ENCODE data around the gene ITGB2. TPM values are rescaled to one million over a fixed set of nuclear protein-coding genes. Genes with fewer than 3 reads are reported as not detected.
"Not testable (repeated sequence)": the region's sequence is repeated elsewhere in the genome, so short reads cannot be mapped to it uniquely, and the experiment has no call there.

ITGB2 gene
- total and polyA plus RNA-seq, 11 donors, result 6.1 to 253 (median 20.6) TPM

- TF ChIP-seq POLR2A (IDR thresholded peaks at IDR 0.05), result no peak
- no peak for TF ChIP-seq CTCF (IDR thresholded peaks at IDR 0.05)
- intact Hi-C loops (cut with DNase I), result loop anchor here in 7 of 10 donors (2.0 to 10.0 kb wide), 7 partner anchors 38 to 418 kb away; partner anchors contain the start of genes UBE2G2 (in 6 of the 7) and PTTG1IP (in 1 of the 7)
- Histone ChIP-seq H3K4me3 (peak overlapping the region in 1 of 12 donors; percentile 63), H3K27ac (peak overlapping the region in 2 of 12 donors; percentile 26 to 93), H3K36me3 (no peaks in the 10 kb centered on the region), H3K4me1 (peaks cover 0 to 74% (median 23%) of the 10 kb centered on the region in 12 donors), H3K9me3 (no peaks in the 10 kb centered on the region), H3K27me3 (peaks cover 16 to 61% (median 30%) of the 10 kb centered on the region in 9 donors)
- 39 to 53% (median 41%) methylated on average over 12 of the region's 12 CpGs for WGBS, 4 donors
- ATAC-seq (no peak), DNase-seq (peak in 1 of 5 donors; percentile 82)
These were observed 9.9 kb upstream of the ITGB2 start for GRCh38 chr21:44930543-44930981.

GRCh38 chr21:44929799-44930542 lies 9.3 kb upstream of the ITGB2 start:
- no peak overlapping the region for H3K4me3 ChIP-seq
- peaks cover 16 to 59% (median 30%) of the 10 kb centered on the region in 9 donors for H3K27me3 ChIP-seq
- H3K4me1 ChIP-seq, result peaks cover 0 to 79% (median 23%) of the 10 kb centered on the region in 12 donors
- no peak for TF ChIP-seq POLR2A (IDR thresholded peaks at IDR 0.05)
- no peak for TF ChIP-seq CTCF (IDR thresholded peaks at IDR 0.05)
- 60 to 66% (median 63%) methylated on average over 9 of the region's 9 CpGs for WGBS, 4 donors
- H3K27ac ChIP-seq, result peak overlapping the region in 1 of 12 donors; percentile 93
- H3K36me3 ChIP-seq, result no peaks in the 10 kb centered on the region
- no peaks in the 10 kb centered on the region for H3K9me3 ChIP-seq
- intact Hi-C loops (cut with DNase I), result loop anchor here in 9 of 10 donors (2.0 to 10.0 kb wide), 7 partner anchors 37 to 418 kb away; partner anchors contain the start of genes UBE2G2 (in 6 of the 9) and PTTG1IP (in 1 of the 9)
- DNase-seq (peak in 1 of 5 donors; percentile 20), ATAC-seq (no peak)

GRCh38 chr21:44929242-44929798 lies 8.6 kb upstream of the ITGB2 start:
- Histone ChIP-seq H3K4me1 (peaks cover 0 to 85% (median 24%) of the 10 kb centered on the region in 12 donors), H3K27me3 (peaks cover 15 to 52% (median 30%) of the 10 kb centered on the region in 9 donors), H3K9me3 (no peaks in the 10 kb centered on the region), H3K4me3 (no peak overlapping the region), H3K36me3 (no peaks in the 10 kb centered on the region), H3K27ac (peak overlapping the region in 1 of 12 donors; percentile 93)
- DNase-seq, result peak in 1 of 5 donors; percentile 17
- WGBS, 4 donors, result 78 to 88% (median 84%) methylated on average over 6 of the region's 6 CpGs
- ATAC-seq, result no peak
- TF ChIP-seq CTCF (IDR thresholded peaks at IDR 0.05) (no peak), POLR2A (IDR thresholded peaks at IDR 0.05) (no peak)
- intact Hi-C loops (cut with DNase I), result loop anchor here in 2 of 10 donors (5.0 kb wide), 1 partner anchor 37 kb away; no protein-coding TSS in a partner anchor

- WGBS, 4 donors, result 65 to 76% (median 72%) methylated on average over 14 to 16 of the region's 16 CpGs
- H3K4me1 ChIP-seq, result peaks cover 0 to 92% (median 24%) of the 10 kb centered on the region in 12 donors
- H3K9me3 ChIP-seq, H3K36me3 ChIP-seq, ATAC-seq, DNase-seq: not testable (repeated sequence)
- peak overlapping the region in 1 of 12 donors; percentile 93 for H3K27ac ChIP-seq
- peak overlapping the region in 2 of 12 donors; percentile 40 to 57 for H3K4me3 ChIP-seq
- peaks cover 8 to 46% (median 29%) of the 10 kb centered on the region in 9 donors for H3K27me3 ChIP-seq
- intact Hi-C loops (cut with DNase I), result loop anchor here in 2 of 10 donors (5.0 kb wide), 1 partner anchor 36 kb away; no protein-coding TSS in a partner anchor
These were observed 8.0 kb upstream of the ITGB2 start for GRCh38 chr21:44928500-44929241.

Data from heart left ventricle (tissue), 16 donors.